ENCODE results near the gene NECTIN1. TPM values are rescaled to one million over a fixed set of nuclear protein-coding genes. Genes with fewer than 3 reads are reported as not detected.

The NECTIN1 gene
- total and polyA plus RNA-seq, 2 experiments from 2014 or later: 1.0 to 5.2 TPM

- no peak overlapping the region for H3K4me2 ChIP-seq (ENCODE audit: unreplicated experiment)
- H3F3A ChIP-seq (ENCODE audit: insufficient read depth): no peaks in the 10 kb centered on the region
- no peak overlapping the region for H2AFZ ChIP-seq
- no peaks in the 10 kb centered on the region for H3K27me3 ChIP-seq (replicated peaks; ENCODE audit: insufficient read depth)
- WGBS, 2 experiments (ENCODE audit: low coverage in 1 of 2, low lambda C conversion rate in 2 of 2, missing lambda C conversion rate in 2 of 2): 85 to 97% methylated on average over 2 of the region's 2 CpGs
- no peak overlapping the region for H3K27ac ChIP-seq
- H3K36me3 ChIP-seq (ENCODE audit: low read depth): no peaks in the 10 kb centered on the region
- in situ Hi-C loops (cut with MboI): no loop called here
- no peaks in the 10 kb centered on the region for H3K4me1 ChIP-seq (ENCODE audit: insufficient read depth)
- no peaks in the 10 kb centered on the region for H4K20me1 ChIP-seq (ENCODE audit: insufficient read depth)
- no peaks in the 10 kb centered on the region for H3K9me2 ChIP-seq (ENCODE audit: insufficient read depth)
- no peaks in the 10 kb centered on the region for H3K79me2 ChIP-seq (ENCODE audit: insufficient read depth)
- TF ChIP-seq EZH2phosphoT487 (IDR thresholded peaks at IDR 0.05; ENCODE audit: insufficient read depth, low read depth): no peak
- no peak for TF ChIP-seq EZH2 (IDR thresholded peaks at IDR 0.05; ENCODE audit: insufficient read depth, poor library complexity, severe bottlenecking)
- H3K9me3 ChIP-seq (ENCODE audit: low read depth): no peaks in the 10 kb centered on the region
- no peak overlapping the region for H3K9ac ChIP-seq
- no peak overlapping the region for H3K4me3 ChIP-seq
- no peak for DNase-seq
These were observed 36.5 kb downstream of the NECTIN1 start for GRCh38 chr11:119692540-119692820.

- Histone ChIP-seq H3K27me3 (replicated peaks; ENCODE audit: insufficient read depth) (no peaks in the 10 kb centered on the region), H3F3A (ENCODE audit: insufficient read depth) (no peaks in the 10 kb centered on the region), H3K9me3 (ENCODE audit: low read depth) (no peaks in the 10 kb centered on the region), H3K36me3 (ENCODE audit: low read depth) (no peaks in the 10 kb centered on the region), H3K9me2 (ENCODE audit: insufficient read depth) (no peaks in the 10 kb centered on the region), H2AFZ (no peak overlapping the region), H3K4me3 (no peak overlapping the region), H4K20me1 (ENCODE audit: insufficient read depth) (no peaks in the 10 kb centered on the region), H3K79me2 (ENCODE audit: insufficient read depth) (no peaks in the 10 kb centered on the region), H3K27ac (no peak overlapping the region), H3K4me2 (ENCODE audit: unreplicated experiment) (no peak overlapping the region), H3K4me1 (ENCODE audit: insufficient read depth) (no peaks in the 10 kb centered on the region), H3K9ac (no peak overlapping the region)
- DNase-seq: no peak
- TF ChIP-seq EZH2 (IDR thresholded peaks at IDR 0.05; ENCODE audit: insufficient read depth, poor library complexity, severe bottlenecking) (no peak), EZH2phosphoT487 (IDR thresholded peaks at IDR 0.05; ENCODE audit: insufficient read depth, low read depth) (no peak)
- 70 to 80% methylated on average over 17 to 27 of the region's 27 CpGs for WGBS, 2 experiments (ENCODE audit: low coverage in 1 of 2, low lambda C conversion rate in 2 of 2, missing lambda C conversion rate in 2 of 2)
- in situ Hi-C loops (cut with MboI): no loop called here
These were observed 37.1 kb downstream of the NECTIN1 start for GRCh38 chr11:119691701-119692539.

GRCh38 chr11:119691020-119691666 lies 37.9 kb downstream of the NECTIN1 start:
- no peaks in the 10 kb centered on the region for H4K20me1 ChIP-seq (ENCODE audit: insufficient read depth)
- no peak overlapping the region for H3K9ac ChIP-seq
- no peaks in the 10 kb centered on the region for H3K4me1 ChIP-seq (ENCODE audit: insufficient read depth)
- no peak for DNase-seq
- in situ Hi-C loops (cut with MboI): no loop called here
- H3K27me3 ChIP-seq (replicated peaks; ENCODE audit: insufficient read depth): no peaks in the 10 kb centered on the region
- 88% methylated on average over 9 of the region's 9 CpGs for WGBS, 2 experiments (ENCODE audit: low coverage in 1 of 2, low lambda C conversion rate in 2 of 2, missing lambda C conversion rate in 2 of 2)
- TF ChIP-seq EZH2 (IDR thresholded peaks at IDR 0.05; ENCODE audit: insufficient read depth, poor library complexity, severe bottlenecking) (no peak), EZH2phosphoT487 (IDR thresholded peaks at IDR 0.05; ENCODE audit: insufficient read depth, low read depth) (no peak)
- no peak overlapping the region for H2AFZ ChIP-seq
- H3K79me2 ChIP-seq (ENCODE audit: insufficient read depth): no peaks in the 10 kb centered on the region
- H3K4me3 ChIP-seq: no peak overlapping the region
- no peak overlapping the region for H3K4me2 ChIP-seq (ENCODE audit: unreplicated experiment)
- H3K36me3 ChIP-seq (ENCODE audit: low read depth): no peaks in the 10 kb centered on the region
- H3K9me3 ChIP-seq (ENCODE audit: low read depth): no peaks in the 10 kb centered on the region
- no peaks in the 10 kb centered on the region for H3K9me2 ChIP-seq (ENCODE audit: insufficient read depth)
- no peak overlapping the region for H3K27ac ChIP-seq
- no peaks in the 10 kb centered on the region for H3F3A ChIP-seq (ENCODE audit: insufficient read depth)

GRCh38 chr11:119689302-119689701 lies 39.7 kb downstream of the NECTIN1 start:
- H3K4me1 ChIP-seq (ENCODE audit: insufficient read depth): peaks cover 4% of the 10 kb centered on the region
- H4K20me1 ChIP-seq (ENCODE audit: insufficient read depth): no peaks in the 10 kb centered on the region
- H3K9me3 ChIP-seq (ENCODE audit: low read depth): no peaks in the 10 kb centered on the region
- no peak overlapping the region for H3K9ac ChIP-seq
- in situ Hi-C loops (cut with MboI): no loop called here
- no peaks in the 10 kb centered on the region for H3F3A ChIP-seq (ENCODE audit: insufficient read depth)
- 82 to 85% methylated on average over 7 of the region's 7 CpGs for WGBS, 2 experiments (ENCODE audit: low coverage in 1 of 2, low lambda C conversion rate in 2 of 2, missing lambda C conversion rate in 2 of 2)
- TF ChIP-seq EZH2 (IDR thresholded peaks at IDR 0.05; ENCODE audit: insufficient read depth, poor library complexity, severe bottlenecking) (no peak), EZH2phosphoT487 (IDR thresholded peaks at IDR 0.05; ENCODE audit: insufficient read depth, low read depth) (no peak)
- H3K79me2 ChIP-seq (ENCODE audit: insufficient read depth): no peaks in the 10 kb centered on the region
- H3K4me2 ChIP-seq (ENCODE audit: unreplicated experiment): no peak overlapping the region
- no peak for DNase-seq
- no peak overlapping the region for H3K27ac ChIP-seq
- no peak overlapping the region for H3K4me3 ChIP-seq
- no peaks in the 10 kb centered on the region for H3K27me3 ChIP-seq (replicated peaks; ENCODE audit: insufficient read depth)
- no peak overlapping the region for H2AFZ ChIP-seq
- no peaks in the 10 kb centered on the region for H3K9me2 ChIP-seq (ENCODE audit: insufficient read depth)
- H3K36me3 ChIP-seq (ENCODE audit: low read depth): no peaks in the 10 kb centered on the region
